HL-60/S4 (cell line): ENCODE data around the gene TBC1D2B.

Experiments used
- in situ Hi-C: fragments of 300-500 bp; cut with MboI; formaldehyde crosslinking; loops from 2 replicates; pipeline ENCODE4 v1.14.3; 2022; ENCODE audit warnings: low sequenced_read_pairs

Gene TBC1D2B

DNA sequence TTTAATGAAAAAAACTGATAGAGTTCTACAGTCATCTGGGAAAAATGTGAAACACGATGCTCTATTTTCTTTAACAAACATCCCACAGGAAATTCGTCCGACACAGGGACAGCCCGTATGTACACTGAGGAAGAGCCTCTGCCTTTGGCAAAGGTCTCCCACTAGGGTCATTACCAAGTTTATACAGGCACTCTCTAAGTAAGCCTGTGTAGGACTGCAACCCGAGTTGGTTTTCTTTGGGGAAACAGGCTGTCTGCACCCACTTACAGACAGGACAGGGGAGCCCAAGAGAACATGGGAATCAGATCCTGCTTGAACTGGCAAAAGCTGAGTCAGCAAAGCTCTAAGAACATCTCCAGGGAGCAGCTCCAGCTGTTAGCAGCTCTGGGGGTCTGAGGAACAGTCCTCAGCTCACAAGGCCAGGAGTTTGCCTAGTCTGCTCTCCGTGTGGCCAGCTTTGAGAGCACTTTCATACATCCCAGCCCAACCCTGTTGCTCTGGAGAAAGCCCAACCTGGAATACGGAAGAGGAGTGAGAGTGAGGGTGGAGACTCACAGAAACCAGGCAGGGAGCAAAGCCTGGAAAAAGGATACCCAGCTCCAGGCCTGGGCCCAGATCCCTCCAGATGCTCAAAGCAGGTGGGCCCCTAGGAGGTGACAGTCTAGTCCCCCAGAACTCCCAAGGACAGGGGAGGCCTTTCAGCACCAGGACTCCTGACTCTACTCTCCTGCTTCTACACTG is 1.9 kb downstream of the TBC1D2B start:
- in situ Hi-C loops: no loop called here

- in situ Hi-C loops: no loop called here
Measured at GRCh38 chr15:78073046-78073787, 4.3 kb downstream of the TBC1D2B start.

DNA sequence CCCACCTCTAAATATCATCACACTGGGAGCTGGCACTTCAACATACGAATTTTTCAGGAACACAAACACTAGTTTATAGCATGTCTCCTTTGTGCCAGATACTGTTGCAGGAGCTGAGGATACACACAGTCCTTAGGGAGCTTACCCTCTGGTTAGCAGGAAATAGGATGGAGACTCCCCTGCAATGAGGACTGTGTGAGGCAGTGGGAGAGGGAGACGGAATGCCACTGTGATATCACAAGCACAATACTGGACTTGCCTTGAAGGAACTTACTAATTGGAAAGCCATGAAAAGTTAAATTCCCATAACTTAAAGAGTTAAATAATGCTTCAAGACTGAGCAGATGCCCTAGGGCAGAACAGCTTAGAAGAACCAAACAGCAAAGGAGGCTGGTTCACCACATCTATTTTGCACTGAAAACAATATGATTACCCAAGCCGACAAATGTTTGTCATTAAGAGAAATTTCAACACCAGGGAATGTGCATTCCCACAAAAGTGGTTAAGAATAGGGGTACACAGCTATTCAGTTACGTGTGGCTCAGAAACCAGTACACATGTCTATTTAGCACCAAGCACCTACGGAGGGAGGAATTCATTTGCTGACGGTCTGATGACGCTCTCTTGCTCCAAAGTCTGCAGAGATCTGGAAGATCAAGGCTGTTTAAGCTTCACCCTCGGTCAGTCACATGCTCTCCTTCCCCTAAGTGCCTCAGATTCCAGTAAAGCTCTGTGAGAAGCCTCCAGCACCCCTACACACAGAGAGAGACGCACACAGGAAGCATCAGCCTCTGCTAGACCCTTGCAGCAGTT is 5.2 kb downstream of the TBC1D2B start:
- in situ Hi-C loops: no loop called here

- in situ Hi-C loops: no loop called here
Measured at GRCh38 chr15:78071383-78071782, 6.1 kb downstream of the TBC1D2B start.

GRCh38 chr15:78070049-78070700 is 7.3 kb downstream of the TBC1D2B start:
- in situ Hi-C loops: no loop called here

DNA sequence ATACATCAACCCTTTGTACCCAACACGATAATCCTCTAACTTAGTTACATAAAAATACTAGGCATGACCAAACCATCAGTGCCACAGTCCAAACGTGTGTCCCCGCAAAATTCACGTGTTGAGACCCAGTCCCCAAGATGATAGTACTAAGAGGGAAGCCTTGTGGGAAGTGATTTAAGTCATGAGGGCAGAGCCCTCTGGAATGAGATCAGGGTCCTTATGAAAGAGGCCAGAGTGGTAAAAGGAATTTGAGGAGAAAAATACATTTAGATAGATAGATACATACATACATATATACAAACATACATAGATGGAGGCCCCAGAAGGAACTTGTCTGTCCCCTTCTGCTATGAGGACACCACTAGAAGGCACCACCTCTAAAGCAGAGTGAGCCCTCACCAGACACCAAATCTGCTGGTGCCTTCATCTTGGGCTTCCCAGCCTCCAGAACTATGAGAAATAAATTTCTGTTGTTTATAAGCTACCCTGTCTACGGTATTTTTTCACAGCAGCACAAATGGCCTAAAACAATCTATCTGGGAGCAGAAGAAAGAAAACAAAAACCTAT is 8.0 kb downstream of the TBC1D2B start:
- in situ Hi-C loops: no loop called here

- in situ Hi-C loops: no loop called here
Measured at GRCh38 chr15:78069052-78069414, 8.5 kb downstream of the TBC1D2B start.

DNA sequence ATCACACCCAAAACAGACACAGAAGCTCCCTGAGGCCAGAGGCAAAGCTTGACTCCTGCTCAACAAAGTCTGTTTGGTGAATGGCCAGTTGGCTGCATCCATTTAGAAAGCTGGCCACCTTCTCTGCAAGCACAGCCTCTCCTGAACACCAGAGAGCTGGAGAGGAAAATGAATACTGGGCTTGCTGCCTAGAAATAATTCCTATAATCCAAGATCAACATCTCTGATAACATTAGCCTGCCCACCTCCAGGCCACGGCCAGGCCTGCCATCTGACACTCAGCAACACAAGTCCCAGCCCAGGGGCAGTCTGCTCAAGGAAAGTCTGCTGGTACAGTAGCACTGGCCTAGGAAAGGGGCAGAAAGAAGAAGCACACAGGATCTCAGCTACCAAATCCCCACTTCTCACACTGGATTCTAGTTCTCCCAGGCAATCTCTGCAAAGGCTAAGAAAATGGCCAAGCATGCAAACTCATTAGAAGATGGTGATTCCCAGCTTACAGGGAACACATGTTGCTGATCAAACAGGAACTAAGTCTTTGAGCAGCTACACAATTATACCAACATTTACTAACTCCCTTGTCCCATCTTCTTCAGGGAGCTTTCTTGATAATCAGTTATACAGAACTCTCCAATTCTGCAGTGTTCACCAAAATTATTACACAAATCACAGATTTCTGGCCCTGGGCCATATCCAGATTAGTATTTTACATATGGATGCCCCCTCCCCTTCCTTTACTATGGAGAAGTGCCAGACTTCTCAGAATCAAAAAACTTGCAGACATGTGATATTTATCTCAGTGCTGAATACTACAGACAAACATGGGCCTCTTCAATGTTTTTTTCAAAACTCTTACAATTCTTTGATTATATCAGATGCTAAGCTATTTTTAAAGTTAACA is 9.9 kb downstream of the TBC1D2B start:
- in situ Hi-C loops: no loop called here

GRCh38 chr15:78065973-78066946 is 11.3 kb downstream of the TBC1D2B start:
- in situ Hi-C loops: no loop called here

GRCh38 chr15:78065284-78065872 is 12.1 kb downstream of the TBC1D2B start:
- in situ Hi-C loops: no loop called here

DNA sequence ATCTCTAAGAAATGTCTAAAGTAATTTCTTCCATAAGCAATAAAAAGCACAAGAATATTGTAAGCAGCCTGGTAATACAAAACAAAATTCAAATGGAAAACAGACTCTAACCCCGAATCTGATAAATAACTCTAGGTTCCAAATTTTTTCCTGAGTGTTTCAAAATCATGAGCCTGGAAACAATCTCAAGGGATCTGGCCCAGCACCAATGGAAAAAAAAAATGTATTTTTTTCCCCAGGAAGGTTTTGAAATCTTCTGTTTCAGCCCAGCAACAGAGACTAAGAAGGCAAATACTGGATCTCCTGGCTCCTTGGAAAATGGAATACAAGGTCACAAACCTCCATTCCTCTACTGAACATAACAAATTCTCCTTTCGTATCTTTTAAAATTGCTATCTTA is 13.0 kb downstream of the TBC1D2B start:
- in situ Hi-C loops: no loop called here

DNA sequence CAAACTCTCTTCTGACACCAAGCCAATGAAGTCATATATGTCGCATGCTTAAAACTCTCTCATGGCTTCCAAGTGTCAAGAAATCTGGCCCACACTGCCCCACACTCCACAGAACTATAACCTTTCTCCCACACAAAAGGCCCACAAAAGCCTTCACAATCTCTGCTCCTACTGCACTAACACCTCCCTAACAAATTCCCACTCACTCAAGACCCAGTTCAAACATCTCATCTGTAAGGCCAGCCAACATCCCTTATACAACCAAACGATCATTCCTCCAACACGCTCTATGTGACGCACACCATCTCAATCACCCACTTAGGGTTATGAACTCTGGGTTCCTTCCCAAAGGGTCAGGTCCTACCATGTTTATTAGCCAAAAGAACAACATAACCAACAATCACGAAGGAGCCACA is 13.5 kb downstream of the TBC1D2B start:
- in situ Hi-C loops: no loop called here

- in situ Hi-C loops: no loop called here
Measured at GRCh38 chr15:78063217-78063616, 14.3 kb downstream of the TBC1D2B start.

- in situ Hi-C loops: no loop called here
Measured at GRCh38 chr15:78061963-78062427, 15.5 kb downstream of the TBC1D2B start.

GRCh38 chr15:78060232-78060631 is 17.3 kb downstream of the TBC1D2B start:
- in situ Hi-C loops: no loop called here

GRCh38 chr15:78059110-78059839 is 18.2 kb downstream of the TBC1D2B start:
- in situ Hi-C loops: no loop called here

DNA sequence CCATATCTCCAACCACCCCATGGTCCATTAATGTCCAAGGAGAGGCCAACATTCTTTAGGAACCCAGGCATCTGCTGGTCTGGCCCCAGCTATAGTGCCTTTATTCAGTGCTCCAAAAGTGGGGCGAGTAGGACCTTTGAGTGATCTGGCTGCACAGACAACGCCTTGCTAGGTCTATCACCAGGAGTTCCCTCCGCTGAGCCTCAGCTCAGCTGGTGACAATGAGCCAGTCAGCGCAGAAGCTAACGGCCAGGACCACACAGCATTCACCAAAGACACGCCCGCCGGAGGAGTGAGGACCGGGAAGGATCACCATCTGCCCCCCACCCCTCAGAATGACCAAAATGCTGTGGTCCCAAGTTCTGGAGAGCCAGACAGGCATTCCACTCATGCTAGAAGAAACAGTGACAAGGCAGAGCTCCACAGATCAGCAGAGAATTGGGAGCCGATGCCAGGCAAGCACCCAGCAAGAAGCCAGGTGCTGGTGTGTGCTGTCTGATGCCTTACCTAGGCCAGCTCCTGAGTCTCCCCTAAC is 19.0 kb downstream of the TBC1D2B start:
- in situ Hi-C loops: no loop called here
